Measurements from ENCODE around the gene MTCL1. TPM values are rescaled to one million over a fixed set of nuclear protein-coding genes. Genes with fewer than 3 reads are reported as not detected.

MTCL1 gene
- total and polyA plus RNA-seq, 10 donors: 1.6 to 7.5 (median 3.9) TPM

- H3K9me3 ChIP-seq: peaks cover 0 to 18% (median 14%) of the 10 kb centered on the region in 8 donors
- no peaks in the 10 kb centered on the region for H3K4me1 ChIP-seq
- no peak overlapping the region for H3K27ac ChIP-seq
- no peaks in the 10 kb centered on the region for H3K36me3 ChIP-seq
- intact Hi-C loops (cut with DNase I; ENCODE audit: low total_unique reads): no loop called here
- no peak for DNase-seq
- TF ChIP-seq CTCF (IDR thresholded peaks at IDR 0.05 in 8 of 11, conservative IDR thresholded peaks at IDR 0.05 in 3 of 11): no peak
- TF ChIP-seq POLR2A (IDR thresholded peaks at IDR 0.05): no peak
- TF ChIP-seq POLR2AphosphoS5 (IDR thresholded peaks at IDR 0.05): no peak
- WGBS, 5 donors: 61 to 74% (median 73%) methylated on average over 6 of the region's 6 CpGs
- no peak overlapping the region for H3K4me3 ChIP-seq
- H3K27me3 ChIP-seq (replicated peaks in 1 of 7): no peaks in the 10 kb centered on the region
These were observed 129.5 kb downstream of the MTCL1 start for GRCh38 chr18:8834881-8835280.

- 50 to 89% (median 59%) methylated on average over 3 of the region's 3 CpGs for WGBS, 5 donors
- DNase-seq: no peak
- Histone ChIP-seq H3K4me1 (no peaks in the 10 kb centered on the region), H3K36me3 (no peaks in the 10 kb centered on the region), H3K27me3 (replicated peaks in 1 of 7) (no peaks in the 10 kb centered on the region), H3K9me3 (peaks cover 0 to 18% (median 14%) of the 10 kb centered on the region in 8 donors), H3K4me3 (no peak overlapping the region), H3K27ac (no peak overlapping the region)
- TF ChIP-seq CTCF (IDR thresholded peaks at IDR 0.05 in 8 of 11, conservative IDR thresholded peaks at IDR 0.05 in 3 of 11): no peak
- intact Hi-C loops (cut with DNase I; ENCODE audit: low total_unique reads): no loop called here
These were observed 130.2 kb downstream of the MTCL1 start for GRCh38 chr18:8835521-8835953.

- 49 to 75% (median 65%) methylated on average over 3 of the region's 3 CpGs for WGBS, 5 donors
- H3K9me3 ChIP-seq: peaks cover 0 to 18% (median 14%) of the 10 kb centered on the region in 8 donors
- no peak for DNase-seq
- TF ChIP-seq CTCF (IDR thresholded peaks at IDR 0.05 in 8 of 11, conservative IDR thresholded peaks at IDR 0.05 in 3 of 11) (no peak), POLR2AphosphoS5 (IDR thresholded peaks at IDR 0.05) (no peak), POLR2A (IDR thresholded peaks at IDR 0.05) (no peak)
- intact Hi-C loops (cut with DNase I; ENCODE audit: low total_unique reads): no loop called here
- no peaks in the 10 kb centered on the region for H3K36me3 ChIP-seq
- H3K4me3 ChIP-seq: no peak overlapping the region
- H3K27me3 ChIP-seq (replicated peaks in 1 of 7): no peaks in the 10 kb centered on the region
- H3K27ac ChIP-seq: no peak overlapping the region
- H3K4me1 ChIP-seq: no peaks in the 10 kb centered on the region
These were observed 133.9 kb downstream of the MTCL1 start for GRCh38 chr18:8839281-8839680.

GRCh38 chr18:8841781-8842485 lies 136.6 kb downstream of the MTCL1 start:
- no peak overlapping the region for H3K4me3 ChIP-seq
- H3K27ac ChIP-seq: no peak overlapping the region
- DNase-seq: no peak
- H3K9me3 ChIP-seq: peaks cover 0 to 10% (median 8%) of the 10 kb centered on the region in 8 donors
- TF ChIP-seq POLR2A (IDR thresholded peaks at IDR 0.05): no peak
- no peak for TF ChIP-seq CTCF (IDR thresholded peaks at IDR 0.05 in 8 of 11, conservative IDR thresholded peaks at IDR 0.05 in 3 of 11)
- TF ChIP-seq POLR2AphosphoS5 (IDR thresholded peaks at IDR 0.05): no peak
- H3K36me3 ChIP-seq: no peaks in the 10 kb centered on the region
- H3K4me1 ChIP-seq: no peaks in the 10 kb centered on the region
- H3K27me3 ChIP-seq (replicated peaks in 1 of 7): peaks cover 0 to 8% (median 0%) of the 10 kb centered on the region in 7 donors
- 75 to 86% (median 81%) methylated on average over 4 of the region's 4 CpGs for WGBS, 5 donors
- intact Hi-C loops (cut with DNase I; ENCODE audit: low total_unique reads): no loop called here
